ENCODE measurements around the gene ADAM12.

ADAM12 gene, protein sequence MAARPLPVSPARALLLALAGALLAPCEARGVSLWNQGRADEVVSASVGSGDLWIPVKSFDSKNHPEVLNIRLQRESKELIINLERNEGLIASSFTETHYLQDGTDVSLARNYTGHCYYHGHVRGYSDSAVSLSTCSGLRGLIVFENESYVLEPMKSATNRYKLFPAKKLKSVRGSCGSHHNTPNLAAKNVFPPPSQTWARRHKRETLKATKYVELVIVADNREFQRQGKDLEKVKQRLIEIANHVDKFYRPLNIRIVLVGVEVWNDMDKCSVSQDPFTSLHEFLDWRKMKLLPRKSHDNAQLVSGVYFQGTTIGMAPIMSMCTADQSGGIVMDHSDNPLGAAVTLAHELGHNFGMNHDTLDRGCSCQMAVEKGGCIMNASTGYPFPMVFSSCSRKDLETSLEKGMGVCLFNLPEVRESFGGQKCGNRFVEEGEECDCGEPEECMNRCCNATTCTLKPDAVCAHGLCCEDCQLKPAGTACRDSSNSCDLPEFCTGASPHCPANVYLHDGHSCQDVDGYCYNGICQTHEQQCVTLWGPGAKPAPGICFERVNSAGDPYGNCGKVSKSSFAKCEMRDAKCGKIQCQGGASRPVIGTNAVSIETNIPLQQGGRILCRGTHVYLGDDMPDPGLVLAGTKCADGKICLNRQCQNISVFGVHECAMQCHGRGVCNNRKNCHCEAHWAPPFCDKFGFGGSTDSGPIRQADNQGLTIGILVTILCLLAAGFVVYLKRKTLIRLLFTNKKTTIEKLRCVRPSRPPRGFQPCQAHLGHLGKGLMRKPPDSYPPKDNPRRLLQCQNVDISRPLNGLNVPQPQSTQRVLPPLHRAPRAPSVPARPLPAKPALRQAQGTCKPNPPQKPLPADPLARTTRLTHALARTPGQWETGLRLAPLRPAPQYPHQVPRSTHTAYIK

DNA sequence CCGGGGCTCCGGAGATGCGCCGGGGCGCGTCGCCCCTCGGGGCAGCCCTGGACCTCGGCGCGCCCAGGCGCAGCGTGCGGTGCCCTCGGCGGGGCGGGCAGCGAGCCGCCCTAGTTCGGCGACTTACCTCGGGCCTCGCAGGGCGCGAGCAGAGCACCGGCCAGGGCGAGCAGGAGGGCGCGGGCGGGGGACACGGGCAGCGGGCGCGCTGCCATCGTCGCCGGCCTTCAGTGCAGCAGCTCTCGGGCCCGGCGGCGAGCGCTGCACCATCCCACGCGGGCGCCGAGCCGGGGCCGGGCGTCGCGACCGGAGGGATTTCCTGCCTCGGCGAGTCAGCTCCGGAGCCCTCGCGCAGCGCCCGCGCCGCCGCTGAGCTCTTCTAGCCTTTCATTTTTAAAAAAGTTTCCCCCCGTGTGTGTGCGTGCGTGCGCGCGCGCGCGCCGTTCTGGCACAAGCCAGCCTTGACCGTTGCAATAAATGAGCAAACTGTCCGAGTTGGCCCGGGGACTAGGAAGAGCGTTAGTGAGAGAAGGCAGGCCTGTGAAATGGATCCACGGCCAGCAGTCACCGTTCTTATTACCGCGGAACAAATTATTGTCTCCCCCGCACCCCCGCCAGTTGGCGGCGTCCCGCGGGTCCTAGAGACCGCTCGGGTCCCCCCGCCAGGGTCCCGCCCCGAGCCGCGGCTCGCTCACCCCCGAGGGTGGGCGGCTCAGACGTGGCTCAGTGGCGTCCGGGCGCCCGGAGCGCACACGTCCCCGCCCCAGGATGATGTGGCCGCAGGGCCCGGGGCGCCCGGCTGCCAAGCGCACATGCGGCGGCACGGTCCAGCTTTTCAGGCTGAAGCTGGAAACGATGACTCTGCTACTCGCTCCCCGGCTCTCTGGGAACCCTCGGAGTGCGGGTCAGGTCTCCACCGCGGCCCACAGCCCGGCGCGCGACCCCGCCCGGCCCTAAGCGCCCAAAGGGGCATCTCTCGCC lies at the start of gene ADAM12:
ADAM12 (minus strand) TSS at position 547 of the 981 bp plus-strand sequence; CDS start at position 215, 332 bp downstream.
- TF ChIP-seq, protein P1, sequence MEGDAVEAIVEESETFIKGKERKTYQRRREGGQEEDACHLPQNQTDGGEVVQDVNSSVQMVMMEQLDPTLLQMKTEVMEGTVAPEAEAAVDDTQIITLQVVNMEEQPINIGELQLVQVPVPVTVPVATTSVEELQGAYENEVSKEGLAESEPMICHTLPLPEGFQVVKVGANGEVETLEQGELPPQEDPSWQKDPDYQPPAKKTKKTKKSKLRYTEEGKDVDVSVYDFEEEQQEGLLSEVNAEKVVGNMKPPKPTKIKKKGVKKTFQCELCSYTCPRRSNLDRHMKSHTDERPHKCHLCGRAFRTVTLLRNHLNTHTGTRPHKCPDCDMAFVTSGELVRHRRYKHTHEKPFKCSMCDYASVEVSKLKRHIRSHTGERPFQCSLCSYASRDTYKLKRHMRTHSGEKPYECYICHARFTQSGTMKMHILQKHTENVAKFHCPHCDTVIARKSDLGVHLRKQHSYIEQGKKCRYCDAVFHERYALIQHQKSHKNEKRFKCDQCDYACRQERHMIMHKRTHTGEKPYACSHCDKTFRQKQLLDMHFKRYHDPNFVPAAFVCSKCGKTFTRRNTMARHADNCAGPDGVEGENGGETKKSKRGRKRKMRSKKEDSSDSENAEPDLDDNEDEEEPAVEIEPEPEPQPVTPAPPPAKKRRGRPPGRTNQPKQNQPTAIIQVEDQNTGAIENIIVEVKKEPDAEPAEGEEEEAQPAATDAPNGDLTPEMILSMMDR (IDR thresholded peaks at IDR 0.05; ENCODE audit: extremely low read depth, insufficient read depth, missing control alignments) = no peak
- DNase-seq (ENCODE audit: low spot score) = peak; percentile 18
- in situ Hi-C loops (cut with MboI; ENCODE audit: low pct_unique_long_range_greater_than_20kb, low sequenced_read_pairs, unreplicated experiment) = no loop called here

DNA sequence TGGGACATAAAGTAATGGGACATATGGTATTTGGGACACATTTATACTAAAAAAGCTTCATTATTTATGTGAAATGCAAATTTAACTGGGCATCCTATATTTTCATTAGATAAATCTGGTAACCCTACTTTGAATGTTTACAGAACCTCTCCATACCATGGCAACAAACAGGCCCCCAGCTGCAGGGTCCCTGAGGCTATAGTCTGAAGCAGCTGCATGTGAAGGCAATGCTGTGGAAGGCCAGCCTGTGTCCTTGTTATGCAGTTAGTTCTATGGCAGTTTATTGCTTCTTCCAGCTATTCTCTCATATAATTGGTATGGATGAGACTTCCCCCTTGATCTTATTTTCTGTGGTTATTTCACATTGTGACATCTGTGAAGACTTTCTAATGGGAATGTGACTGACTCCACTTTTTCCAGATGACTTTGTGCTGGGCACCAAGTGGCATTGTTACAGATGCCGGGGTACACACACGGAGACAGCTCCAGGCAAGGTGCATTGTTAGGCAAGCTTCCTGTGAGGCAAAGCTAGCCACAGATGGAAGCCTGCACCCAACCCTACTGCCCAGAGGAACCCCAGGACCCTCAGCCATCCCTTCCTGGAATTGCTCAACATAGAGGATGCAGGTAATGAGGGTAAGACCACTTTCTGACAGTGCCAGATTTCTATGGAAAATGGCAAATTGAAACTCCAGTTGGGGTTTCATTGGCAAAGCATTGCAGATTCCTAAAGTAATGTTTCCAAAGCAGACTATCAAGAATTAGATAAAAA lies 49.5 kb upstream of the ADAM12 start:
- DNase-seq (ENCODE audit: low spot score) = no peak
- TF ChIP-seq, protein P1 (IDR thresholded peaks at IDR 0.05; ENCODE audit: extremely low read depth, insufficient read depth, missing control alignments) = no peak
- in situ Hi-C loops (cut with MboI; ENCODE audit: low pct_unique_long_range_greater_than_20kb, low sequenced_read_pairs, unreplicated experiment) = no loop called here

DNA sequence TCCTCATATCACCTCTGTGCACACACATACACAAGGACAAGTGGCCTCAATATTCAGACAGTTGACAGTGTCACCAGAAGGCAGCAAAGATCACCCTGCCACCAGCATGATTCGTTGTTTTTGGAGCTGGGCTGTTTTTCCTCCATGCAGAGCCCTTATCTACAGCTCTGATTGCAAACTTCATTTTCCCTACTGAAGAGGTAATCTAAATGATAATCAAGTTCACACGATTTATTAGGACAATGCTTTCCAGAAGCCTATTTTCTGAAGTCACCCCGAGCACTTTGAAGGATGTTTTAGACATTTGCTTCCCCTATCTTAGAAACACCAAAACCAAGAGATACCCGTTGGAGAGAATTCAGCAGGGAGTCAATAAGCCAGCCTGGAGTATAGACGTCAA lies 46.0 kb upstream of the ADAM12 start:
- DNase-seq (ENCODE audit: low spot score) = no peak
- in situ Hi-C loops (cut with MboI; ENCODE audit: low pct_unique_long_range_greater_than_20kb, low sequenced_read_pairs, unreplicated experiment) = no loop called here
- TF ChIP-seq, protein P1 (IDR thresholded peaks at IDR 0.05; ENCODE audit: extremely low read depth, insufficient read depth, missing control alignments) = no peak

DNA sequence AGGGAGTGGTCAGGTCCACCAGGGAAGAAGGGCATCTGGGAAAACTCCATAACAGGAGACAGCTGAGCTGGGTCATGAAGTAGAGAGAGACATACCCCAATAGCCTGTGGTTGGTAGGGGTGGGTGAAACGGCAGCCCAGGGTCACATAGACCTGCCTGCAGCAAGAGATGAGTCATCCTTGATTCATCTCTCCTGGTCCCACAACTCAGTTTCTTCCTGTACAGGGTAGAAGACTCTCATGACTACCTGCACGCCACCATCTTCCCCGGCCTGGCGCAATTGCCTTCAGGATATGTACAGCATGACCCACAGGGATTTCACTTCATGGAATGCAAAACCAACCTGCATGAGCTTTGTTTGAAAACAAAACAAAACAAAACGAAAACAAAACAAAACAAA lies 45.1 kb upstream of the ADAM12 start:
- no peak for DNase-seq (ENCODE audit: low spot score)
- in situ Hi-C loops (cut with MboI; ENCODE audit: low pct_unique_long_range_greater_than_20kb, low sequenced_read_pairs, unreplicated experiment) = no loop called here
- TF ChIP-seq, protein P1 (IDR thresholded peaks at IDR 0.05; ENCODE audit: extremely low read depth, insufficient read depth, missing control alignments) = no peak

DNA sequence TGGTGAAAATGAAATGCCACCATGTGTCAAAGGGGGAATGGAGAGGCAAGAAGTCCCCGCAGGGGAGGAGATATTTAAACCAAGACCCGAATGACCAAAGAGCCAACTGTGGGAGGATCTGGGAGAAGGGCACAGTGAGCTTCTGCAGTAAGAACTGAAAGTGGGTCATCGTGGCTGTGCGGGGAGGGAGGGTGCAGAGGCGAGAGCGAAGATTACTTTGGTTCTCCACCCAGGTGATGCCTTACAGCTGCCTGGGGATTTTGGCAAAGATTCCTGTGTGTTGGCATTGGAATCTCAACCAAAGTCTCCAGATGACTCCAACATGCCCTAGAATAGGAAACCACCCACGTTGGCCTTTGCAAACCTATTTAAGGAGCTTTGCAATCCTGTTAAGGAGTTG lies 44.2 kb upstream of the ADAM12 start:
- in situ Hi-C loops (cut with MboI; ENCODE audit: low pct_unique_long_range_greater_than_20kb, low sequenced_read_pairs, unreplicated experiment) = no loop called here
- DNase-seq (ENCODE audit: low spot score) = no peak
- TF ChIP-seq, protein P1 (IDR thresholded peaks at IDR 0.05; ENCODE audit: extremely low read depth, insufficient read depth, missing control alignments) = no peak

Data from GM13977 (cell line).